HFFc6 (cell line): ENCODE data around the gene FSD2. TPM values are rescaled to one million over a fixed set of nuclear protein-coding genes. Genes with fewer than 3 reads are reported as not detected.
A peak's percentile ranks its signal among the peaks of the same experiment; 100 is the strongest.
"Not testable (repeated sequence)": the region's sequence is repeated elsewhere in the genome, so short reads cannot be mapped to it uniquely, and the experiment has no call there.

ENCODE experiments used
- DNase-seq: peaks from one replicate; pipeline ENCODE4 v3.0.0-alpha.2; 2018
- H3K27ac Mint-ChIP-seq: 2 replicates; pipeline ENCODE4 v1.8.0; 2020; ENCODE audit warnings: mild to moderate bottlenecking, mixed read lengths
- H3K27me3 Mint-ChIP-seq: 2 replicates; pipeline ENCODE4 v1.8.0; 2021; ENCODE audit warnings: mild to moderate bottlenecking, moderate library complexity, mixed read lengths; ENCODE audit not compliant: insufficient read depth
- H3K36me3 Mint-ChIP-seq: 2 replicates; pipeline ENCODE4 v1.8.0; 2021; ENCODE audit warnings: low read depth, mixed read lengths
- H3K4me1 Mint-ChIP-seq: 2 replicates; pipeline ENCODE4 v1.8.0; 2020; ENCODE audit warnings: low read depth, mixed read lengths
- H3K4me3 Mint-ChIP-seq: 2 replicates; pipeline ENCODE4 v1.8.0; 2020; ENCODE audit warnings: mild to moderate bottlenecking, moderate library complexity, mixed read lengths
- H3K9me3 Mint-ChIP-seq: 2 replicates; pipeline ENCODE4 v1.8.0; 2020; ENCODE audit warnings: mild to moderate bottlenecking, mixed read lengths
- CTCF ChIP-seq: fragments of 200-600 bp; sonication (generic); IDR thresholded peaks from 2 replicates; pipeline ENCODE4 v1.5.0; 2021; ENCODE audit warnings: antibody characterized with exemption, mild to moderate bottlenecking
- total RNA-seq, 6 experiments: library from RNA; stranded (reverse); fragmentation: NEBNext Ultra II Directional; extraction: Animal tissue kit (Norgen Biotek cat#: 25700); gene quantifications; 2 replicates in 1 of 6; 3 replicates in 5 of 6; pipeline ENCODE4 v1.2.3, GENCODE V29; 2021

The FSD2 gene
- total RNA-seq, 6 experiments from 2014 or later = not detected

GRCh38 chr15:82768414-82769054 lies 37.3 kb downstream of the FSD2 start:
- peak; percentile 10 for DNase-seq
- Mint-ChIP-seq H3K36me3 (no peaks in the 10 kb centered on the region), H3K27me3 (peaks cover 8% of the 10 kb centered on the region)

GRCh38 chr15:82767163-82767829 lies 38.6 kb downstream of the FSD2 start:
- no peak for TF ChIP-seq CTCF
- Mint-ChIP-seq H3K36me3 (0 out of 2 replicates have a peak, but pooled peaks cover 3% of the 10 kb centered on the region), H3K27me3 (peaks cover 3% of the 10 kb centered on the region), H3K4me3 (no peak overlapping the region), H3K9me3 (no peaks in the 10 kb centered on the region), H3K4me1 (peaks cover 8% of the 10 kb centered on the region), H3K27ac (no peak overlapping the region)
- DNase-seq = no peak

More at GRCh38 chr15:82768414-82769054, 37.3 kb downstream of the FSD2 start:
- Mint-ChIP-seq H3K4me1 (peaks cover 8% of the 10 kb centered on the region), H3K4me3 (no peak overlapping the region), H3K27ac (no peak overlapping the region; the same call in 1 of the 2 replicates), H3K9me3 (no peaks in the 10 kb centered on the region)
- TF ChIP-seq CTCF = no peak

- H3K27me3 Mint-ChIP-seq, DNase-seq, H3K4me1 Mint-ChIP-seq, H3K27ac Mint-ChIP-seq, H3K9me3 Mint-ChIP-seq, H3K4me3 Mint-ChIP-seq, H3K36me3 Mint-ChIP-seq: not testable (repeated sequence)
Observed at GRCh38 chr15:82766201-82766600, 39.7 kb downstream of the FSD2 start.

- Mint-ChIP-seq H3K4me3 (no peak overlapping the region), H3K9me3 (no peaks in the 10 kb centered on the region)
Observed at GRCh38 chr15:82764740-82765139, 41.1 kb downstream of the FSD2 start.

GRCh38 chr15:82764117-82764490 lies 41.8 kb downstream of the FSD2 start:
- TF ChIP-seq CTCF = no peak
- no peaks in the 10 kb centered on the region for H3K9me3 Mint-ChIP-seq

More at GRCh38 chr15:82764740-82765139, 41.1 kb downstream of the FSD2 start:
- Mint-ChIP-seq H3K27ac (no peak overlapping the region), H3K4me1 (peaks cover 8% of the 10 kb centered on the region), H3K27me3 (peaks cover 1% of the 10 kb centered on the region; the same call in 1 of the 2 replicates), H3K36me3 (peaks cover 10% of the 10 kb centered on the region; the same call in 1 of the 2 replicates)
- TF ChIP-seq CTCF = no peak
- DNase-seq = no peak

More at GRCh38 chr15:82764117-82764490, 41.8 kb downstream of the FSD2 start:
- peaks cover 8% of the 10 kb centered on the region for H3K4me1 Mint-ChIP-seq
- peaks cover 10% of the 10 kb centered on the region; the same call in 1 of the 2 replicates for H3K36me3 Mint-ChIP-seq
- no peak overlapping the region for H3K27ac Mint-ChIP-seq
- H3K4me3 Mint-ChIP-seq = no peak overlapping the region
- DNase-seq = no peak
- H3K27me3 Mint-ChIP-seq = peaks cover 1% of the 10 kb centered on the region; the same call in 1 of the 2 replicates
